ENCODE results near the gene RARS1. TPM values are rescaled to one million over a fixed set of nuclear protein-coding genes. Genes with fewer than 3 reads are reported as not detected.

The RARS1 gene
- total and polyA plus RNA-seq, 2 of the 8 experiments (the other 6 are each of a cell fraction or from before 2014, with no cell fraction given): 30.2 to 108 TPM

GRCh38 chr5:168480601-168481000 is 5.7 kb upstream of the RARS1 start (continued):
- TF ChIP-seq CTCF (IDR thresholded peaks at IDR 0.05; ENCODE audit: control extremely low read depth in 1 of 3, insufficient read depth in 1 of 3, low read depth in 1 of 3, low read length in 3 of 3) (no peak), POLR2AphosphoS5 (IDR thresholded peaks at IDR 0.05; ENCODE audit: low read depth, low read length) (no peak), SP2 (IDR thresholded peaks at IDR 0.05; ENCODE audit: low read length) (no peak)
